Measurements from ENCODE around the gene PAK3. TPM values are rescaled to one million over a fixed set of nuclear protein-coding genes. Genes with fewer than 3 reads are reported as not detected.

PAK3 gene
- total RNA-seq, 4 donors from 2014 or later, result 1.8 to 5.0 (median 2.2) TPM

DNA sequence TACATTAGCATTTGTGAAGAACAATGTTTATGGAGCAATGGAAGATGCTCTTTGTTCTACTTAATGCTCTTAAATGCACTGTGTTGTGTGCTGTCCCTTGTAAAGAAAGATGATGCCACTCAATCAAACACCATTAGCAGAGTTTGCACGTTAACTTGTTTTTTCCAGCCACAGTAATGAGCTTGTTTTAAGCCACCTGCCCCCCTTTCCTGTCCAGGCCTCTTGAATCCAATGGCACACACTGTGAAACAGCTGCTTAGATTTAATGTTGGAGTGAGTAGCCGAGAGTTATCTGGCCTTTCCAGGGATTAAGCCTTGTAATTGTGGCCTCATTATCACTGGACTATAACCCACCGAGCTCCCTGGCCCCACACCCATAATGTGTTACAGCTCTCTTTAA lies 86.0 kb downstream of the PAK3 start:
- H3K4me3 ChIP-seq, result no peak overlapping the region
- H3K36me3 ChIP-seq, result no peaks in the 10 kb centered on the region
- no peak overlapping the region for H3K27ac ChIP-seq
- TF ChIP-seq, protein P1, sequence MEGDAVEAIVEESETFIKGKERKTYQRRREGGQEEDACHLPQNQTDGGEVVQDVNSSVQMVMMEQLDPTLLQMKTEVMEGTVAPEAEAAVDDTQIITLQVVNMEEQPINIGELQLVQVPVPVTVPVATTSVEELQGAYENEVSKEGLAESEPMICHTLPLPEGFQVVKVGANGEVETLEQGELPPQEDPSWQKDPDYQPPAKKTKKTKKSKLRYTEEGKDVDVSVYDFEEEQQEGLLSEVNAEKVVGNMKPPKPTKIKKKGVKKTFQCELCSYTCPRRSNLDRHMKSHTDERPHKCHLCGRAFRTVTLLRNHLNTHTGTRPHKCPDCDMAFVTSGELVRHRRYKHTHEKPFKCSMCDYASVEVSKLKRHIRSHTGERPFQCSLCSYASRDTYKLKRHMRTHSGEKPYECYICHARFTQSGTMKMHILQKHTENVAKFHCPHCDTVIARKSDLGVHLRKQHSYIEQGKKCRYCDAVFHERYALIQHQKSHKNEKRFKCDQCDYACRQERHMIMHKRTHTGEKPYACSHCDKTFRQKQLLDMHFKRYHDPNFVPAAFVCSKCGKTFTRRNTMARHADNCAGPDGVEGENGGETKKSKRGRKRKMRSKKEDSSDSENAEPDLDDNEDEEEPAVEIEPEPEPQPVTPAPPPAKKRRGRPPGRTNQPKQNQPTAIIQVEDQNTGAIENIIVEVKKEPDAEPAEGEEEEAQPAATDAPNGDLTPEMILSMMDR (IDR thresholded peaks at IDR 0.05), result no peak
- H3K9me3 ChIP-seq, result no peaks in the 10 kb centered on the region
- H3K27me3 ChIP-seq, result no peaks in the 10 kb centered on the region
- ATAC-seq, result no peak
- no peaks in the 10 kb centered on the region for H3K4me1 ChIP-seq
- WGBS, 2 donors (ENCODE audit: low coverage in 1 of 2), result 19 to 44% methylated on average over 2 of the region's 3 CpGs

DNA sequence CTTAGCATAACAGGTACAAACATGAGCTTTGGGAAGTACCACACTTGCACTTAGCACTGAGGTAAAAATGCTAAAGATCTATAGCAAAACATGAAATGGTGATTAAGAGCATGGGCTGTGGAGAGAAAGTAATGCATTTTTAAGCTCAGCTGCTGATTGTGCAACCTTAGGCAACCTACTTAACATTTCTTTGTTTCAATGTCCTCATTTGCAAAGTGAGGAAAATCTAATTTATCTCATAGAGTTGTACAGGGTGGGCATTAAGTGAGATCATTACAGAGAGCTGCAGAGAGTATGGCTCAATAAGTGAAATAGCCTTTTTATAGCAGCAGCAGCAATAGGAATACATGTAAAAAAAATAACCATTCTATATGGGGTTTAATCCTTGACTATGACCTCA lies 87.0 kb downstream of the PAK3 start:
- no peak for TF ChIP-seq EP300 (IDR thresholded peaks at IDR 0.05)

DNA sequence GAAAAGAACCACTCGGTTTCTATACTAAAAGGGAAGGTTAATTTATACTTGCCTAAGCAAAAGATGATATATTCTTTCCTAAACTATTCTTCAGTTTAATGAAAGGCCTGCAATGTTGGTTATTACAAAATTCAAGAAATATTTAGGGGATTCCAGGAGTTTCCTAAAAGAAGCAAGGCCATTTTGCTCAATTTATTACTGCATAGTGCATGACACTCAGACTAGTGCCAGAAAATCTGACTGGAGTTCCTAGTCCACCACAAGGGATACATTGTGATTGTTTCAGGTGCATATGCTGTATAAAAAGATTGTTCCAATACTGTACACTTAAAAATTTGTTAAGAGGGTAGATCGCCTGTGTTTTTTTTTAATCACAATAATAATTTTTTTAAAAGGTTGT lies 95.6 kb downstream of the PAK3 start:
- H3K4me1 ChIP-seq, result no peaks in the 10 kb centered on the region
- TF ChIP-seq POLR2A (IDR thresholded peaks at IDR 0.05) (no peak), EP300 (IDR thresholded peaks at IDR 0.05) (no peak), POLR2AphosphoS5 (IDR thresholded peaks at IDR 0.05) (no peak)
- TF ChIP-seq, protein P1 (IDR thresholded peaks at IDR 0.05), result no peak
- no peak overlapping the region for H3K27ac ChIP-seq
- no peaks in the 10 kb centered on the region for H3K36me3 ChIP-seq
- no peak for ATAC-seq
- 78 to 81% methylated on average over 1 to 2 of the region's 2 CpGs for WGBS, 2 donors (ENCODE audit: low coverage in 1 of 2)
- H3K4me3 ChIP-seq, result no peak overlapping the region
- no peaks in the 10 kb centered on the region for H3K9me3 ChIP-seq
- no peaks in the 10 kb centered on the region for H3K27me3 ChIP-seq

More for the DNA sequence above, 87.0 kb downstream of the PAK3 start:
- H3K36me3 ChIP-seq, result no peaks in the 10 kb centered on the region
- H3K9me3 ChIP-seq, result no peaks in the 10 kb centered on the region
- H3K4me1 ChIP-seq, result no peaks in the 10 kb centered on the region
- H3K27me3 ChIP-seq, result no peaks in the 10 kb centered on the region
- ATAC-seq, result no peak
- no peak overlapping the region for H3K27ac ChIP-seq
- no peak overlapping the region for H3K4me3 ChIP-seq

DNA sequence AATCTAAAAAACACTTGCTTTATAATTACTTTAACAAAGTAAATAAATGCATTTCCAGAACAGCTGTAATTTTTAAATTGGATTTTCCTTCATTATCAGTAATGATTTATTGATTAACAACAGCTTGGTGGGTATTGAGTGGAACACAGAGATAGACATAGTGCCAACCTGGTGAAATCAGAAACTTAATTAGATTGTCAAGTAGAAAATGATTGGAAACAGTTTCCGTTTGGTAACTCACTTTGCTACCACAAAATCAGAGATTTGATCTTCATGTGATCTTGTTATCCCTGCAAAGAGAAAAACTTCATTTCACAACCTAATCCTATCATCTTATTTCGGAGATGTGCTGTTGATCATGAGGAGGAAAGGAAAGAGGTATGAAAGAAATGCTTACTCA lies 103.5 kb downstream of the PAK3 start:
- H3K36me3 ChIP-seq, result no peaks in the 10 kb centered on the region
- no peak for TF ChIP-seq EP300 (IDR thresholded peaks at IDR 0.05)
- TF ChIP-seq POLR2A (IDR thresholded peaks at IDR 0.05), result no peak
- 63 to 81% methylated on average over 2 of the region's 2 CpGs for WGBS, 2 donors (ENCODE audit: low coverage in 1 of 2)
- no peak overlapping the region for H3K27ac ChIP-seq
- no peaks in the 10 kb centered on the region for H3K9me3 ChIP-seq
- no peak for ATAC-seq
- H3K27me3 ChIP-seq, result no peaks in the 10 kb centered on the region
- H3K4me3 ChIP-seq, result no peak overlapping the region
- H3K4me1 ChIP-seq, result no peaks in the 10 kb centered on the region

DNA sequence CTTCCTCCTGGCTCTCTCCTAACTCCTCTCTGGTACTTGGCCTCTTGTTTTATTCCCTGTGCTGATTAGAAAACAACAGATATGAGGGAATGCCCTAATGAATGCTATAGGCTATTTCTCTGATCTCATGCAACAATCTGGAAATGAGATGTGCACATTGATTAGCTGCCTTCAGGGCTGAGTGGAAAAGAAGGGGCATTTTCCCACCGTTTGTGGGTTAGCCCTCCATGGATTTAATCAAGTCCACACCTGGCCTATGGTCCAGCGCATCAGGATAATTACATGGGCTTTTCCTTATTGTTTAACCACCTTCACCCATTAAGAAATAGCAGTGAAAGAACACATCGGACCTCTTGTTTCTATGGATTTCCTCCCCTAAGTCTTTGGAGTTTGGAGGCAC lies 104.3 kb downstream of the PAK3 start:
- Histone ChIP-seq H3K4me1 (no peaks in the 10 kb centered on the region), H3K9me3 (no peaks in the 10 kb centered on the region), H3K4me3 (no peak overlapping the region), H3K27ac (no peak overlapping the region), H3K27me3 (no peaks in the 10 kb centered on the region), H3K36me3 (no peaks in the 10 kb centered on the region)
- 63 to 86% methylated on average over 3 of the region's 3 CpGs for WGBS, 2 donors (ENCODE audit: low coverage in 1 of 2)
- no peak for ATAC-seq
- no peak for TF ChIP-seq EP300 (IDR thresholded peaks at IDR 0.05)
- TF ChIP-seq POLR2A (IDR thresholded peaks at IDR 0.05), result no peak
- TF ChIP-seq, protein P1 (IDR thresholded peaks at IDR 0.05), result no peak
- no peak for TF ChIP-seq POLR2AphosphoS5 (IDR thresholded peaks at IDR 0.05)

DNA sequence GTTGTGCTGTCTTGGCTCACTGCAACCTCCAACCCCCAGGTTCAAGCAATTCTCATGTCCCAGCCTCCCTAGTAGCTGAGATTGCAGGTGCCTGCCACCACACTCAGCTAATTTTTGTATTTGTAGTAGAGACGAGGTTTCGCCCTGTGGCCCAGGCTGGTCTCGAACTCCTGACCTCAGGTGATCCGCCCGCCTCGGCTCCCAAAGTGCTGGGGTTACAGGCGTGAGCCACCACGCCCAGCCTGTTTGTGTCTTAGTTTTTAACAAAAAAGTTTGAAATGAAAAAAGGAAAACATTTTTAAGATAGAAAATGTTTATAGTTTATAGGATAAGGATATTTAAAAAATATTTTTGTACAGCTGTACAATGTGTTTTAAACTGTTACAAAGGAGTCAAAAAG lies 111.9 kb downstream of the PAK3 start:
- WGBS, 2 donors (ENCODE audit: low coverage in 1 of 2), result 77 to 91% methylated on average over 3 to 7 of the region's 8 CpGs
- H3K36me3 ChIP-seq, result no peaks in the 10 kb centered on the region
- H3K27ac ChIP-seq, result no peak overlapping the region
- H3K27me3 ChIP-seq, result no peaks in the 10 kb centered on the region
- no peaks in the 10 kb centered on the region for H3K9me3 ChIP-seq
- H3K4me1 ChIP-seq, result no peaks in the 10 kb centered on the region
- ATAC-seq, result no peak
- no peak for TF ChIP-seq POLR2A (IDR thresholded peaks at IDR 0.05)
- TF ChIP-seq, protein P1 (IDR thresholded peaks at IDR 0.05), result no peak
- TF ChIP-seq EP300 (IDR thresholded peaks at IDR 0.05), result no peak
- TF ChIP-seq POLR2AphosphoS5 (IDR thresholded peaks at IDR 0.05), result no peak
- H3K4me3 ChIP-seq, result no peak overlapping the region
